GM18511 (cell line): ENCODE measurements around the gene NAT10.
"Not testable (repeated sequence)": the region's sequence is repeated elsewhere in the genome, so short reads cannot be mapped to it uniquely, and the experiment has no call there.

Source experiments
- ATAC-seq: cut with Tn5 transposase; IDR thresholded peaks from one replicate; pipeline ENCODE4 v1.9.1; 2021; ENCODE audit warnings: mild to moderate bottlenecking, moderate library complexity; ENCODE audit not compliant: unreplicated experiment

The NAT10 gene

DNA sequence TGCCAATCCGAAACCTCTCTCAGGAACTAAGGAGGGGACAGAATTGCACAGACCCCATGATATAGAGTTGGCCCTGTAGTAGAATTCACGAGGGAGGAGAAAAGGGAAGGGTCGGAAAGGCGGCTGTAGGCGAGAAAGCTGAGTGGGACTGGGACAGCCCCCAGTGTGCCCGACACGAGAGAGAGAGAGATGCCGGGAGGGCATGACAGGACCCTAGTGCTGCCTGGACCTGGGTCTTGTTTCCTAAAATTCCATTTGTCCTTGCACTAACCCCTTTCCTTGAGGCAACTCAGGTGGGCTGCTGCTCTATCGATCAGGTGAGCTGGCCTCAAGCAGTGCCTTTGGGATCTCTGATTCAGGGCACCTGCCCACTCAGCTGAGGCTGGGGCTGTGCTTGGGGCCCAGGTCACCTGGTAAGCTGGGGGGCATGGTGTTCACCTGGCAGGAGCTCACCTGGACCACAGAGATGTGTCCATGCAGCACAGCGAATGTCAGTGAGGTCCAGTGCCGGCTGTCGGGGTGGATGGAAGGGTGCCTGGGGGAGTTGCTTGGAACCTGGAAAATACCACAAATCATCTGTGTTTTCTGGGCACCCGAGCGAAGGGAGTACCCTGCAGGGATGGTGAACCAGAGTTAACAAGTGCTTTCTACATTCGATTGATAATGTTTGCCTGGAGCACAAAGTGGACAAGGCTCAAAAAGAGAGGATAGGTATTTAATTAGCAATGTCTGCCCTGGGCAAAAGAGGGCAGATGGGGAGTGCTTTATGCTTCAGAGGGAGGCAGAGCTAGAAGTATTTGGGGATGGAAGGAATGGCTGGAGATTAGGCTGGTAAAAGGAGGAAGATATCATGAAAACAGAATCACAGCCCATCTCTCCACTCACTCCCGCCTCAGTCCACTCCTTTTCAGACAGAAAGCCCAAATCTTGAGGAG, 61.6 kb downstream of the NAT10 start:
- no peak for ATAC-seq

GRCh38 chr11:34167961-34168360, 62.5 kb downstream of the NAT10 start:
- no peak for ATAC-seq

DNA sequence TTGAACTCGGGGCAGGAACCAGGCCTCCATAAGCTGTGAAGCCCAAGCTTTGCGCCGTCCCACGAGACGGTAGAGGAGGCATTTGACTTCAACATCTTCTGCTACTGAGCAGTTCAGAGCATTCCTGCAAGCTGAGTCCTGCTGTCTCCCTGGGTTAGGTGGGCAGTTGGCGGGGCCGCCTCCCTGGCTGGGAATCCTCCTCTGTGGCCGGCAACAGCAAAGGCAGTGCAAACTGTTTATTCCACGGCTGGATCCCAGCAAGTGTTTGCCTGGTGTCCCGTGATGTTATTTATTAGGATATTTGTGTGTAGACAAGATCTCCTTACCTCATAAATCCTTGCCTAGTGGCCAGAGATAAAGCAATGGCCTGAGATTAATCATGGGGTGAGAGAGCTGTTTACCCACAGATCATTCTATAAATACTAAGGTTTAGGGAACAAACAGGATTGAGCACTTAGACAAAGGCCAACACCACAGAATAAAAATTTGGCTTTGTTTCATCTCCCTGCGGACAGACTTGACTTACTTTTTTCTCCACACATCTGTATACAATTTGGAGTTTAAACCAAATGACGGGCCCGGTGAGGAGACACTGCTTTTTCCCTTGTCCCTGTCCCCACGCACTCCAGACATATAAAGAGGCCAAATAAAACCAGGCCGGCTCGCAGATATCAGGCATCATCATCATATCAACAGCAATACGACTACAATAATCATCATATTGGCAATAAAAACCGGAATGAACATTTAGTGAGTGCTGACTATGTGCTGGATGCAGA, 63.4 kb downstream of the NAT10 start:
- no peak for ATAC-seq

DNA sequence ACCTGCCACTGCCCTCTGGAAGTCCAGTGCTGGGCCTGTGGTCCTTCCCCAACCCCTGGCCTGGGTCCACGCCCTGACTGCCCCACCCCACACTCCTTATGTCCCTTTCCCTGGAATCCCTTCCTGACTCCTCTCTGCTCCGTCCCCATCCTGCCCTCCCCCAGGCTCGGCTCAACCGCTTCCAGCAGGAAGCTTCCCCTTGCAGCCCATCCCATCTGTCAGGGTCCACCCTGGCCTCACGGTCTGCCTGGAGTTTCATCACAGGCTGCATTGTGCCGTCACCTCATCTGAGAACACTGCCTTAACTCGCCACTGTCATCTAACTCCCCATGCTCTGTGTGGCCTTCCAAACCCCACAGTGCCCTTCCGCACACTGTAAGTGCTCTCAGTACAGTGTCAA, 64.3 kb downstream of the NAT10 start:
- ATAC-seq, result no peak

GRCh38 chr11:34173050-34173449, 67.6 kb downstream of the NAT10 start:
- no peak for ATAC-seq

DNA sequence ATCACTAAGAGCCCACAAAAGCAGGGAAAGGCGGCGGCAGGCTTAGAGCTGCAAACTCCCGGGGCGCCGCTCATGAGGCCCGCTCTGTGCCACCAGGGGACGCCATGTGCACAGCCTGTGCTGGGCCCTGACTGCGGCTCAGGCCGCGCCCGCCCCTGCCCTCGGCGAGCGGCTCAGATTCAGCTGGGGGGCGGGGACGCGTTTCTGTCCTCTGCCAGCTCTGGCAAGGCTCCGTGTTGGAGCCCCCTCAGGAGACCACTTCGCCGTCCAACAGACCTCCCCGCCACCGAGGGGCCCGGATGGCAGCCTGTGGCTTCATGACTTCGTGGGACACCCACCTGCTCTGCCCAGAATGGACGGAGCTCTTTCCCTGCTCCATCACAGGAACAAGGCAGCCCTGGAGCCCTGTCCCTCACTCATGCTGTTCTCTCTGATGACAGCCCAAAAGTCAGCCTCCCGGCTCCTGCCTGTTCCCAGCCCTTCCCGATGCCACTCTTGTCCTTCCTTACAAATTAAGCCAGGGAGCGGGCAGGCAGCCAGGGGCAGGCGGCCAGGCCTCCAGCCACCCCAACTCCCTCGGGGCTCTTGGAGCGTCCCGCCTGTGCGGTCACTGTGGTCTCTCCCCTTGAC, 69.1 kb downstream of the NAT10 start:
- peak; percentile 92 for ATAC-seq

GRCh38 chr11:34175284-34176019, 70.0 kb downstream of the NAT10 start:
- peak; percentile 46 for ATAC-seq

DNA sequence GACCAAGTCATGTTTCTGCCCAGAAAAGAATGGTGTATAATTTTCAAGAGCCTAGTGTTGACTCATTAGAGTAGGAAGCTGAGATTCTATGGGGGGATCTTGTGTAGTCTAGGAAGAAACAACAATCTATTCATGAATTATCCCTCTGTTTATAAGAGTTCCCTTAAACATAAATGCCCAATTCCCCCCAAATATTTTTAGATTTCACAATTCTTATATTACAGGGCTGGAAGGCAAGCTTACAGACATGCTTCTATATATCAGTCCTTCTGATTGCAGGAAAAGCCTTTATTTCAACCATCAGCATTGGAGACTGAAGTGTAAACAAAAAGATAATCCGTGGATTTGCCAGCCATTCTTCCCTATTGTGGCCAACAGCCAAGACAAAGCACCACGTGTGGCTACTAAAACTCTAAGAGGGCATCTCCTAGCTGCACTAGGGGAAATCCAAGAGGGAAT, 71.4 kb downstream of the NAT10 start:
- no peak for ATAC-seq

- ATAC-seq, result no peak
Measured at GRCh38 chr11:34178209-34178821, 72.9 kb downstream of the NAT10 start.

DNA sequence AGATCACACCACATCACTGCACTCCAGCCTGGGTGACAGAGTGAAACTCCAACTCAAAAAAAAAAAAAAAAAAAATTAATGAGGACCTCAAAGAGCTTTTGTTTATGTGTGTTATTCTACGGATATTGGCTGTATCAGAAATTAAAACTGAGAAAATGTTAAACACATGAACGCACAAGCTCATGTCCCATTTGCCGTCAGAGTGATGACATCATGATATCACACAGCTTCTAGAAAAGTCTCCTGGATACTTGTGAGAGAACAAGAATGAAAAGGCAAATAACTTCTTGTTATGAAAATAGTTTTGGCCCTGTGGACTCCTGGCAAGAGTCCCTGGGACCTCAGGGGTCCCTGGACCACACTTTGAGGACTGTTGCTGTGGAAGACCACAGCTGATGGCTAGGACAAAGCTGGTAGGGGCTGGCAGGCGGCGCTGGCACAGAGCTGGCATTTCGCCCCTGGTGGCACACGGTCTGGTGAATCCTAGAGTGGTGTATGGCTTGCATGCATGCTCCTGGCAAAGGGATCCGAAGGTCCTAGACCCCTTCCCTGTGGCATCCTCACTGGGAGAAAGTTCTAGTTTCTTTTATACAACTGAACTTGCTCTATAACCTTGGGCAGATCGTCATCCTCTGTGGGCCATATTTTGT, 73.7 kb downstream of the NAT10 start:
- no peak for ATAC-seq

DNA sequence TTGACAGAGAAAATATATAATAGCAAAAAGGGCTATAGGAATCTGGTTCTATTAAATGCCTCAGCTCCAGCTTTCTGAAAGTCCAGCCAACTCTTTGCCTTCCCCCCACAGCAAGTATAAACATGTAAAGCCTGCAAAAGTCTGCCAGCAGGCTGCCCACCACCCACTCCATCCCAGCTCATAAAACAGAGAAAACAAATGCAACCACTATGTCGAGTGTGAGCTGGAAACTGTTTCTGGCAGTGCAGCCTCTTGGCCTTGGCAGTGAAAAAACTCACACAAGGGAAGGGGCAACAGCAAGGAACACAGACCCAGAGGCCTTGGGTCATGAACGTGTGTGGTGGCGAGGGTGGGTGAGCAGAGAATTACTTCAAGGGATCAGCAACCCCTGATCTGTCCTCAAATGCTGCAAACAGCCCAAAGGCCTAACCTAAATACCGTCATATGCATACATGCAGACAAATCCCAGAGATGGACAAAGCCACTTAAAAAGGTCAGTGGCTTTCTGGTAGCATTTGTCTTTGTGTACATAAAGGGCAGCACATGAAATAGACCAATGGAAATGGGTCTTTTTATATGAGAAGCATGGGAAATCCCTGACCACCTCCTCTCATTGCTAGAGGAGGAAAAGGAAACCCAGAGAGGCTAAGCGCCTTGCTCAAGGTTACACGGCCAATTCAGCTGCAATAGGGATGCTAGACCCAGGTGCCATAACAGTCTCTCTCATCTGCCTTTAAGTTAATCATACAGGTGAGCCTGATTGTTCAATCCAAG, 74.8 kb downstream of the NAT10 start:
- no peak for ATAC-seq

GRCh38 chr11:34180814-34181165, 75.4 kb downstream of the NAT10 start:
- ATAC-seq, result not testable (repeated sequence)

- ATAC-seq, result no peak
Measured at GRCh38 chr11:34181251-34181650, 75.8 kb downstream of the NAT10 start.

GRCh38 chr11:34181856-34182405, 76.5 kb downstream of the NAT10 start:
- no peak for ATAC-seq

DNA sequence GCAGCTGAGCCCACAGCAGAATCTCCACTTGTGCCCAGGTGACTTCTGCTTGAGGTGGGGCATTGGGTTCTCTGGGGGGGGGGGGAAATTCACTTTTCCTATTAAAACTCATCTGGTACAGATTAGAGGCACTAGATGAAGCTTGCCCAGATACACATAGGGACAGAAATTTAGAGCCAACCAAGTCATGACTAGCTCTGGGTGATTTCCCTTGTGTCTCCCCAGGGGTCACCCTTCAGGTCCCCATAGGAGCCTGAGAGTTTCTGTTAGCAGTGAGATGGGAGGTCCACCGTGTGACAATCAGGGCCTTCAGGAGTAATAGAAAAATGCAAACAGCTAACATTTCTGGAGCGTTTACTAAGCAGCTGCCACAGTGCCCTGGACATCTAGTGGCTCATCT, 77.0 kb downstream of the NAT10 start:
- ATAC-seq, result no peak

DNA sequence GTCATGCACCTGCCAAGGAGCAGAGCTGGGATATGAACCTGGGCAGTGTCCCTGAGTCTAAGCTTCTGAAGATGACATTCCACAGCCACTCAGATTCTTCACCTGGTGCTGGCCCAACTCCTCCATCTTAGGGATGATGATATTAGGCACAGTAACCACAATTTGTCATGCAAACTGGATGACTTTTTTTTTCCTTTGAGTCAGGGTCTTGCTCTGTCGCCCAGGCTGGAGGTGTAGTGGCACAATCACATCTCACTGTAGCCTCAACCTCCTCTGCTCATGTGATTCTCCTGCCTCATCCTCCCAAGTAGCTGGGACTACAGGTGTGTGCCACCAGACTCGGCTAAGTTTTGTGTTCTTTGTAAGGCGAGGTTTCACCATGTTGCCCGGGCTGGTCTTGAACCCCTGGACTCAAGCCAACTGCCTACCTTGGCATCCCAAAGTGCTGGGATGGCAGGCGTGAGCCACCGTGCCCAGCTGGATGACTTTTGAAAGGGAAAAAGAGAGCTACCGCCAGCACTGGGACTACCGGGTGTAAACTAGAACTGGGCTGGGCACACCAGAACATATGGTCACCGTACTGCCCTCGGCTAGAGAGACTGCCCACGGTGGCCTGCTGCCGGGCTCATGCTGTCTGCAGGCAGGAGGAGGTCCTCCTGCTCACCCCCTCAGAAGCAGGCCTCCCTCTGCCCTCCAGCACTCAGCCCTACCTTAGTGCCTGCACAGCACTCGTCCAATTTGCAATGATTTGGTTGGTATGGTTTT, 77.7 kb downstream of the NAT10 start:
- no peak for ATAC-seq

- no peak for ATAC-seq
Measured at GRCh38 chr11:34183848-34184391, 78.5 kb downstream of the NAT10 start.

- ATAC-seq, result no peak
Measured at GRCh38 chr11:34184505-34185015, 79.1 kb downstream of the NAT10 start.
